Measurements from ENCODE around the gene FIG4.

GRCh38 chr6:109795994-109796555 is 105.0 kb downstream of the FIG4 start:
- TF ChIP-seq CTCF (conservative IDR thresholded peaks at IDR 0.05; ENCODE audit: low read length) (no peak), EZH2phosphoT487 (IDR thresholded peaks at IDR 0.05; ENCODE audit: borderline replicate concordance) (no peak)
